Stimulated activated CD4-positive, alpha-beta T cell treated with anti-CD3 and anti-CD28 coated beads, TNF-alpha, amount 100 ng/mL, for 4 hours (primary cell): ENCODE data around the gene CCDC127.

ENCODE experiments used
- DNase-seq, 3 experiments: peaks; one replicate each; pipeline ENCODE4 v3.0.0-alpha.2; 2020; ENCODE audit warnings: low read depth in 3 of 3

CCDC127 gene

DNA sequence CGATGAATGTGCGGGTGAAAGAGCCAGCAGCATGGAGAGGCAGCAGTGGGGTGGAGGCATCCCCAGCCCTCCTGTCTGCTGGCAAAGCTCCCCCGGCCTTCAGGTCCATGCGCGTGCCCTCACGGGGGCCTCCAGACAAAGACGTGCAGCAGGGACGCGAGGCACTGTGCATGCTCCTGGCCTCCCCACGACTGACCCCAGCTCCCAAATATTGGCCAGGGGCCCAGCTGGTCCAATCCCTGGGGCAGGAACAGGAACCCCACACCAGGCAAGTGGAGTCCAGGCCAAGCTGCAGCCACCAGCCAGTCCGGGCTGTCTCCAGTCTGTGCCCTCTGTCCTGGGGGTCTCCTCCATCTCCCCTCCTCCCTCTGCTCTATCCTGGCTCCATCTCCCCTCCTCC, 60.2 kb downstream of the CCDC127 start:
- no peak for DNase-seq

DNA sequence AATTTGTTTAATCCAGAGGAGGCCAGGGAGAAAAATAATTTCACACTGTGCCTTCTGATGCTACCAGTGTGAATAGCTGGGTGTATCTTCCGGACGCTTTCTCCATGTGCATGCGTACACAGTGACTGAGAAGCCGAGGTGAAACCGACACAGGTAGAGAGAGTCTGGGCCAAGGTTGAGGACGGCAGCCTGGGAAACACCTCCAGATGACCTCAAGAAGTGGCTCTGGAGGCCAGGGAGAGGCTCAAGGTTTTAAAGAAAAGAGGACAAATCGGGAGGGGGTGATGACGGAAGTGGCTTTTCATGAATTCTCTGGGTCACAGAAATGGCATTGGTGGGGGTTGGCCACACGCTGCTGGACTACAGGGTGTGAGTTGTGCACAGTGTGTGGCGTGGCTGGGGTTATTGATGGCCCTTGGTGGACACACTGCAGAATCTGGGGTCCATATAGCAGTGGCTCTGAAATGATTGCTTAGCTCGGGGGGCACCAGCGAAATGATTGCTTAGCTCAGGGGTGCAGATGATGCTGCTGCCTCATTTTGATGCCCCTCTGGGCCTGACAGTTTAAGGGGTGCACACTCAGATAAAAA, 60.7 kb downstream of the CCDC127 start:
- DNase-seq: no peak

DNA sequence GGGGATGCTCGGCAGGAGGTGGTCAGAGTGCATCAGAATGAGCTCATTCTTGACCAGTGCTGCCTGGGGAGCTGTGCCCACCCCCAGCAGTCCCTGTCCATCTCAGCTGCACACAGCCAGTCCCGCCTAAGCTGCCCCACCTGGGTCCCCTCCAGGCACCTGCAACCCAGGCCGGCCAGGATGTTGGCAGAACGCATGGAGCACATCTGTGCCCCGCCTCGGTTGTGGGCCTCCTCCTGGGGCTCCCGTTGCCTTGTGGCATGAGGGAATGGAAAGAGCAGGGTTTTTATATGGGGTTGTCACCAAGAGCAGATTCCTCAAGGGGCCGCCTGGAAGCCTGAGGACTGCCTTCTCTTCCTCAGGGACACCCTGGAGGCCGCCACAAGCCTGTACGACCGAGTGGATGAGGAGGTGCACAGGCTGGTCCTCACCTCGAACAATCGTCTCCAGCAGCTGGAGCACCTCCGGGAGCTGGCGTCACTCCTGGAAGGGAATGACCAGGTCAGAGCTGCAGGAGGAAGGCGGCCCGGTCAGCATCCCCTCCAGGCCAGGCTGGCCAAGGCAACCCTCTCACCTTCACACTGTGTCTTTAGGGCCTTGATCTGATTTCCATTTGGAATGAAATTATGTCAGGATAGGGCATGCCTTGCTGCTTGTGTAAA, 61.4 kb downstream of the CCDC127 start:
- no peak for DNase-seq

DNA sequence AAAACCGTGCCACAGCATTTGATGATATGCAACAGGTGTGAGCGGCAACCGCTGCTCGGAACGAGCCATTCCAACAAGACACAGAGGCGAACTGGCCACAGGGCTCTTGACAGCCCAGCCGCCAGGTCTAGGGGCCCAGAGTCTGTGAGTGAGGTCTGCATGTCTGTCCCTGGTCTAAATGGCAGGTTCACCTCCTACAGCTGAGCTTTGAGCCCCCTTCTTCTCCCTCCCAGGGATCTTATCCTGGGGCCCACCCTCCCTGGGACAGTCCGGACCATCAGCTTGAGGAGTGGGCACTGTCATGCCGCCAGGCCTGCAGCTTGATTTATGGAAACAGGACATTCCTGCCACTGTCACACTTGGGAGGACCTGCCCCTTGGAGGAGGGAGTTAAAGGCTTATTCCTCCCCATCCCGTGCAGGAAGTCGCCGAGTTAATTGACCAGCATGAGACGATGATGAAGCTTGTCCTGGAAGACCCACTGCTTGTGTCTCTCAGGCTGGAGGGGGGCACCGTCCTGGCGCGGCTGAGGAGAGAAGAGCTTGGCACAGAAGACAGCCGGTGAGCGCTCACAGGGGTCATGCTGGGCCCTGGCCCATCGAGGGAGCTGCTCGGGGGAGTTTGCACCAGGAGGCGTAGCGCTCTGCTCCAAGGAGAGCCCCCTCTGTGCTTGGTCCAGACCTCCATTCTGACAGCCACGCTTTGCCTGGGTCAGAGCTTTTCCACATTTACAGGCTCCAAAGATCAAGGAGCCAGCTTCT, 62.1 kb downstream of the CCDC127 start:
- DNase-seq: no peak

DNA sequence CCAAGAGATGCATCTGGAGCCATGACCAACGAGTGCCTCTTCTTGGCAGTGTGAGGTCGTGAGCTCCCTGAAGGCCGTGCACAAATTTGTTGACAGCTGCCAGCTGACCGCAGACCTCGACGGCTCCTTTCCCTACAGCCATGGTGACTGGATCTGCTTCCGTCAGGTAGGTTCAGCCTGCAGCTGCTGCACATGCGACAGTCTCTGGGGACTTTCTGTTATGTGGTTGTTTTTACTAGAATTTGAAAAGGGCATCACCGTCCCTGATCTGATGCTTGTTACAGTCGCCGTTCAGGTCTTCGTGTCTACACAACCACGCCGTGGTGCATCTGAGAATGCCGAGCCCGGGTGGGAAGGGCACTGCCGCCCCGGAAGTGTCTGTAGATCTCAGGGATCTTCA, 63.1 kb downstream of the CCDC127 start:
- DNase-seq: no peak

DNA sequence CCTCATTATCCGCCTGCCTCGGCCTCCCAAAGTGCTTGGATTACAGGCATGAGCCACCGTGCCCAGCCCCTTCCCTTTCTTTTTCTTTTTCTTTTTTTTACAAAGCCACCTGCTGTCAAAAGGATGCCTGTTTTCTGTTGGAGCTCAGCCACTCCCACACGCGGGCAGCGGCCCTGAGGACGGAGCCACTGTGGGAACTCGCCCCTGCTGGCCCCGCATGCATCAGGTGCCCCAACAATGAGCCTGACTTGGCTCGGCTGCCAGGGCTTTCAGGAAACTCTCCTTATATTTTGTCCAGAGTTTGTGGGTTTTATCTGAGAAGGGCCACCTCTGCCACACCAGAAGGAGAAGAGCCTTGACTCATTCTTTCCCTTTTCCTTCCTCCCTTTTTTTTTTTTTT, 63.7 kb downstream of the CCDC127 start:
- no peak for DNase-seq

DNA sequence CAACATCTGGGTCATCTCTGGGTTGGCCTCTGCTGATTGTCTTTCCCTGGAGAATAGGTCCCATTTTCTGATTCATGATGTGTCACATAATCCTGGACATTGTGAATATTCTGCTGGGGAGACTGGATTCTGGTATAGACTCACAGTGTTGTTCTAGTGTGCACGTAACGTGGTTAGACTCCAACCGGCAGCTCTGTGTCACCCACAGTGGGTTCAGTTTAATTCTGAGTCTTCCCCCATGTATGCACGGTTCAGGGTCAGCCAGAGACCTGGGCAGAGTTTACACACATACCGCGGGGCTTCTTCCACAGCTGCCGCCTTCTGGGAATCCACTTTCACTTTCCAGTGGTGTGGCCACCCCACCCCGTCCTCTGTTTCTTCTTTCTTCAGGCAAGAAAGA, 64.7 kb downstream of the CCDC127 start:
- no peak for DNase-seq

DNA sequence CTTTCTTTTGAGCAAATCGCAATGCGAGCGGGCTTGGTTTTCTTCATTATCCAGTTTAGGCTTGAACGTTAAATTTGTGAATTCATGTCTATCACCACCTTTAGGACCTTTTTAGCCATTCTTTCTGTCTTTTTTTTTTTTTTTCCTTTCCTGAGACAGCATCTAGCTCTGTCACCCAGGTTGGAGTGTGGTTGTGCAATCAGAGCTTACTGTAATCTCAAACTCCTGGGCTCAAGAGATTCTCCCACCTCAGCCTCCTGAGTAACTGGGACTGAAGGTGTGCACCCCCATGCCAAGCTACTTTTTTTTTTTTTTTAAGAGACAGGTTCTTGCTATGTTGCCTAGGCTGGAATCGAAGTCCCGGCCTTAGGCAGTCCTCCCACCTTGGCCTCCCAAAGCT, 65.9 kb downstream of the CCDC127 start:
- DNase-seq: no peak

DNA sequence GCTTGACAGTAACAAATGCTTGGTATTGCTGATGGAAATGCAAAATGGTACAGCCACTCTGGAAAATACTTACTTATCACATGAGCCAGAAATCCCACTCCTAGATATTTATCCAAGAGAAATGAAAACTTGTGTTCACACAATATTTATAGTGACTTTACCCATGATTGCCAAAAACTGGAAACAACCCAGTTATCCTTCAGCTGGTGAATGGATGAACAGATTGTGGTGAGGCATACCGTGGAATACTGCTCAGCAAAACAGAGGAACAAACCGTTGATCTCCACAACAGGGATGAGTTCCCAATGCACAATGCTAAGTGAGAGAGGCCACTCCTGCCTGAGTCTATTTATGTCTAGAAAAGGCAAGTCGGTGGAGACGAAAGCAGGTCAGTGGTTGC, 67.2 kb downstream of the CCDC127 start:
- DNase-seq: no peak

DNA sequence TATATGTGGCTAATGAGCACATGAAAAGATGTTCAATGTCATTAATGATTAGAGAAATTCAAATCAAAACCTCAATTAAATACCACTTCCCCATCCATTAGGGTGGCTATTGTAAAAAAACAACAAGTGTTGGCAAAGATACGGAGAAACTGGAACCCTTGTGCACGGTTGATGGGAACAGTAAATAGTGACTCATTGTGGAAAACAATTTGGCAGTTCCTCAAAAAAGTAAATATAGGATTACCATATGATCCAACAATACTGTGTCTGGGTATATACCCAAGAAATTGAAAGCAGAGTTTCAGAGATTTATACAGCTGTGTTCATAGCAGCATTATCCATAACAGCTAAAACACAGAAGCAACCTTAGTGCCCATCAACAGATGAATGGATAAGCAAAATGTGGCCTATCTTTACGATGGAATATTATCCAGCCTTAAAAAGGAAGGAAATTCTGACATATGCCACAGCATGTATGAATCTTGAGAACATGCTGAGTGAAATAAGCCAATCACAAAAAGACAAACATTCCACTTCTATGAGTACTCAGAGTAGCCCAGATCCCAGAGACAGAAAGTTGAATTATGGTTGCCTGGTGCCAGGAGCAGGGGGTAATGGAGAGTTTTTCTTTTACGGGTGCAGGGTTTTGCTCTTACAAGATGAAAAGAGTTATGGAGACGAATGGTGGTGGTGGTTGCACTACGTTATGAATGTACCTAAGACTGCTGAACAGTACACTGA, 68.0 kb downstream of the CCDC127 start:
- no peak for DNase-seq

DNA sequence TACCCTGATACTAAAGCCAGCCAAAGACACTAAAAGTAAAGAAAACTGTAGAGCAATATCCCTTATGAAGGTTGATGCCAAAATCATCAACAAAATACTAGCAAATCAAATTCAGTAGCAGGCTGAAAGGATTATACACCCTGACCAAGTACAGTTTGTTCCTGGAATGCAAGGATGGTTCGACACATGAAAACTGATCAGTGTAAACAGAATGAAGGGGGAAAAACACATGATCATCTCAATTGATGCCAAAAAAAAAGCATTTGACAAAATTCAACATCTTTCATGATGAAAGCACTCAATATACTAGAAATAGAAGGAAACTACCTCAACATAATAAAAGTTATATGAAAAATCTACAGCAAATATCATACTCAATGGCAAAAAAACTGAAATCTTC, 70.2 kb downstream of the CCDC127 start:
- no peak for DNase-seq
